ENCODE measurements around the gene CORT.

GRCh38 chr1:10419351-10419750 is 30.5 kb upstream of the CORT start:
- TF ChIP-seq CTCF (IDR thresholded peaks at IDR 0.05) (no peak), ZFX (IDR thresholded peaks at IDR 0.05; ENCODE audit: borderline replicate concordance) (no peak)

All from 22Rv1 (cell line).